Measurements from ENCODE around the gene SAG.

- TF ChIP-seq POLR2AphosphoS5 (IDR thresholded peaks at IDR 0.05; ENCODE audit: low read depth) (no peak), CTCF (conservative IDR thresholded peaks at IDR 0.05; ENCODE audit: low read depth in 2 of 2) (no peak), EZH2phosphoT487 (IDR thresholded peaks at IDR 0.05; ENCODE audit: unreplicated experiment) (no peak), EZH2 (IDR thresholded peaks at IDR 0.05; ENCODE audit: low read depth, unreplicated experiment) (no peak), CREB1 (CRISPR knock-in tag; IDR thresholded peaks at IDR 0.05; ENCODE audit: low read depth) (no peak), REST (IDR thresholded peaks at IDR 0.05; ENCODE audit: unreplicated experiment) (no peak), JUNB (IDR thresholded peaks at IDR 0.05; ENCODE audit: unreplicated experiment) (no peak), ETS1 (IDR thresholded peaks at IDR 0.05) (no peak)
Observed at GRCh38 chr2:233271693-233272092, 35.9 kb upstream of the SAG start.
